Urothelium cell line (cell line): ENCODE measurements around the gene PRR7.

ENCODE experiments used
- DNase-seq: peaks from one replicate; pipeline ENCODE4 v3.0.0; 2011; ENCODE audit warnings: low spot score, mixed read lengths
- FAIRE-seq: peaks from 2 replicates; lab custom pipeline; 2011; peaks lifted over from hg19 to GRCh38; lab: Jason Lieb, UNC

PRR7 gene

DNA sequence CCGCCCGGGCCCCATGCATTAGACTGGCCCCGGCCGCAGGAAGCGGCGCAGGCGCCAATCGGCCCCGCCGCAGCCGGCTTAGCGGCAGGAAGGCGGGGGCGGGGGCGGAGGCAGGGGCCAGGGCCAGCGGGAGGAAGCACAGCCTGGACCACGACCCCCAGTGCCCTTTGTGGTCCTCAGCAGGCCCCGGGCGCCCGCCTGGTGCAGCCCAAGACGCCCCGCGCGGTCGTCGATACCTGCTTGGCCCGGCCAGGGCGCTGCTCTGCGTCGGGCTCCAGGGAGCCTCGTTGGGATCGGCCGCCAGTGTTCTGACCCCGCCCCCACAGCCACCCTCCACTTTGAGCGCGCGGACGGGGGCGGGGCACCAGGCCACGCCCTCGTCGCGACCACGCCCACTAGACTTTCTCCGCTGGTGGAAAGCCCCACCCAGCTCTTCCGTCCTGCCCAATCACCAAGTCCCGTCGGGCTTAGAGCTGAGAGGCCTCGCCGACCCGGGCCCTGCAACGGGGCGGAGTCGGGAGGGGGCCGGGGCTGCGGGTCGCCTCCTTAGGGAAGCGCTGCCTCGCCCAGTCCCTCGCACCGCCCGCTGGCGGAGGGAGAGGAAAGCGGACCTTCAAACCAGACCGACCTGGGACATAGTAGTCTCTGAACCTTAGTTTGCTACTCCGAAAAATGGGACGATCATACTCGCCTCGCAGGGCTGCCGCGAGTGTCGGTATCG lies 50.8 kb downstream of the PRR7 start, which contains the start of gene PDLIM7:
Gene PDLIM7 (minus strand): TSS at position 313 of the 721 bp plus-strand sequence. CDS start 1,092 bp downstream, outside the sequence.
- DNase-seq (peak; percentile 98), FAIRE-seq (no peak)

- DNase-seq (peak; percentile 36), FAIRE-seq (no peak)
Measured at GRCh38 chr5:177498013-177498787, 51.6 kb downstream of the PRR7 start.

DNA sequence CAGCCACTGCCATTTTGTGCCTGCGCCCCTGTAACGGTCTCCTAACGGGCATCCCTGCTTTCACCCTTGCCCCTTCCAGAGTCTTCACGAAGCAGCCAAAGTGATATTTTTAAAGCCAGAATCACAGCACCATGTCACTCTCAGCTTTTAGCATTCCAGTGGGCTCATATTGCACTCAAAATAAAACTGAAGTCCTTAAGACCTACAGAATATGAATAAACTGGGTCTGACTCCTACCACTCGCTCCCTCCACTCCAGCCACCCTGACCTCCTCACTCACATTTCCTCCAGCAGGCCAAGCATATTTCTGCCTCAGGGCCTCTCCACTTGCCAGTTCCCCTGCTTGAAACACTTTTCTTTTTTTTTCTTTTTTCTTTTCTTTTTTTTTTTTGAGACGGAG lies 53.2 kb downstream of the PRR7 start:
- DNase-seq (no peak), FAIRE-seq (no peak)

DNA sequence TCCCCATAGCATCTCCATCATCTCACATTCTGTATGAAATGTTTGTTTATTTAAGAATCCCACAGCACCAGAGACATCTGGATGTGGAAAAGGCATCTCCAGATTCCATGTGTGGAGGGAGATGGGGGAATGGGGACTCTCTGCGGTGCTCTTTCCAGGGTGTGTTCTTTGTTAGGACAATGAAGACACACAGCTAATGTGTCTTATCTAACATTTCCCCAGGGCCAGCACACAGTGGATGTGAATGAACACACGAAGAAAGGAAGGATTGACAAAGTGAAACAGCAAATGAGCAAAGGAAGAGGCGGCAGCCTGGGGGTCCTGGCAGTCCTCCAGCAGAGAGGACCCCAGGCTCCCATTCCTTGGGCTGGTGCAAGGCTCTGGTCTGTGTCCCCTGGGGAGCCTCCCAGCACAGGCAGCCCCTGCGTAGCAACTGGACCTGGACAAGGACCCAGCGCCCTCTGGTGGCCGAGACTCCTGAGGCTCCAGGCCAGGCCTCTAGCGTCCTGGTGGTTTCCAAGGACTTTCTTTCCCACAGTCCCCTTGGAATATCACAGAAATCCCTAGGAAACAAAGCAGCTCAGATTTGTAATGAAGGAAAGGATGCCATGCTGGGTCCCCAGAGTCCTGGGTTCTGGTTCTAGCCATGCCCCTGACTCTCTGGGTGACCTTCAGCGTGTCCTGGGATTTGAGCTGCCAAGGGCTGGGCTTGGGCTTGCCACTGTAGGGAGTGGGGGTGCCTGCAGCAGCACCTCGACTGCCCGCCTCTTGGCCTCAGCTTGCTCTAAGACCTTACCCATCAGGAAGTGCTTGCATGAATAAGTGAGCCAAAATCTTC lies 54.3 kb downstream of the PRR7 start:
- DNase-seq (peak; percentile 80), FAIRE-seq (no peak)

DNA sequence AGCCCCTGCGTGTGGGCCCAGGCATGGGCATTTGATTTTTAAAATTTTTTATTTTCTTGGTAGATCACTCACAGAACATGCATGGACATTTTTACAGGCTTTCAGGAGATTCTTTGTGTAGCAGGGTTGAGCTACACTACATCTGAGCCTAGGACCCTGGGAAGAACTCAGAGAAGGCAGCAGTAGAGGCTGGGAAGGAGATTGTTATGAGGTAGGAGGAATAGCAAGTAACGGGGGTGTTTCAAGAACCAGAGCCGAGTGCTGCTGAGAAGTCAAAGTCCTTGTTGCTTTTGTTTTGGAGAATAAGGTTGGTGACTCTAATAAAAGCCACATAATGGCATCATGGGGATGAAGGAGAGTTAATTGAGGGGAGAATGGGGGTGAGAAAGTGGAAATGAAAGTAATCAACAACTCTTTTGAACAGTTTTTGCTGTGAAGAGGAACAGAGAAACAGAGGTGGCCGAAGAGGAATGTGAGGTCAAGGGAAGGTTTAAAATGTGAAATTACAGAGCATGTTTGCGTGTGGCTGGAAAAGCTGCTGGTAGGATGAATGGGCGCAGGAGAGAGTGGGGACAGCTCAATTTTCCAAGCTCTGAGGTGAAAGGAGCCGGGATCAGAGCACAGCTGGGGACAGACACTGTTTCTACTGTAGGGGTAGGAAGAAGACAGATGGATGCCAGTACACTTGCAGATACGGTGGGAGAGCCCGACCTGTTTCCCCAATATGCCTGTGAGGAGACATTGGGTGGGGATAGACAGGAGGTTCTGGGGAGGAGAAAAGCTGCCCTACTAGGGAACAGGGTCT lies 55.5 kb downstream of the PRR7 start:
- no peak for DNase-seq
- no peak for FAIRE-seq

DNA sequence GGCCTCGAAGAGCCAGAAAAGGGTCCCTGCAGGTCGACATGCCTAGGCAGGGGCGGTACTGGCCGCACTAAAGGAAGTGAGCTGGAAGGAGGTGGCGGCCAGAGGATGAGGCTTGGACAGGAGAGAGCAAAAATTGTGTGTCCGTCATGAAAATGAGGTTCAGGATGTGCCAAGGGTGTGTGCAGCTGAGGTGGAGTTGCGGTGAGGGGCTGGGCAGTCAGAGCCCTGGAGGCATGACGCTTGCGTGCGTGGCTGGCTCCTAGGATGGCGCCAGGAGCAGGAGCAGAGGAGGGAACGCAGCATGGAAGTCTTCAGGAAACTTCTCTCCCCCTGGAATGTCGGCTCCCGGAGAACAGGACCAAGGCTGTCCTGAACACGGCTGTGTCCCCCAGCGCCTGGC lies 56.3 kb downstream of the PRR7 start:
- FAIRE-seq: no peak
- no peak for DNase-seq

- DNase-seq: no peak
- no peak for FAIRE-seq
Measured at GRCh38 chr5:177503351-177504085, 56.9 kb downstream of the PRR7 start.

GRCh38 chr5:177504086-177505056 lies 57.8 kb downstream of the PRR7 start:
- DNase-seq (no peak), FAIRE-seq (no peak)

- DNase-seq: no peak
- FAIRE-seq: no peak
Measured at GRCh38 chr5:177505075-177505474, 58.5 kb downstream of the PRR7 start.
